Measurements from ENCODE around the gene MYL10.

DNA sequence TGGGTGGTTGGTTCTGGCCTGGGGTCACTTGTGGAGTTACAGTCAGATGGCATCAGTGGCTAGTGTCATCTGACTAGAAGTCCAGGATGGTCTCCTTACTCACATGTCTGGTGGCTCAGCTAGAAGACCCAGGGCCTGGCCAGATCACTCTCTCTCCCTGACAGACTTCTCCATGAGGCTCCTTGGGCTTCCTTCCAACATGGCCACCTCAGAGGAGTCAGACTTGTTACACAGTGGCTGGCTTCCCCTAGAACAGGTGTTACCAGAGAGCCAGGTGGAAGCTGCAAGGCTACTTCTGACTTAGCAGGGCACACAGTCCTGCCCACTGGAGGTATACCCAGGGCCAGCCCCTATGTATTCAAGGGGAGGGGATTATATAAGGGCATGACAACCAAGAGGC, 44.2 kb upstream of the MYL10 start:
- TF ChIP-seq, protein P1, sequence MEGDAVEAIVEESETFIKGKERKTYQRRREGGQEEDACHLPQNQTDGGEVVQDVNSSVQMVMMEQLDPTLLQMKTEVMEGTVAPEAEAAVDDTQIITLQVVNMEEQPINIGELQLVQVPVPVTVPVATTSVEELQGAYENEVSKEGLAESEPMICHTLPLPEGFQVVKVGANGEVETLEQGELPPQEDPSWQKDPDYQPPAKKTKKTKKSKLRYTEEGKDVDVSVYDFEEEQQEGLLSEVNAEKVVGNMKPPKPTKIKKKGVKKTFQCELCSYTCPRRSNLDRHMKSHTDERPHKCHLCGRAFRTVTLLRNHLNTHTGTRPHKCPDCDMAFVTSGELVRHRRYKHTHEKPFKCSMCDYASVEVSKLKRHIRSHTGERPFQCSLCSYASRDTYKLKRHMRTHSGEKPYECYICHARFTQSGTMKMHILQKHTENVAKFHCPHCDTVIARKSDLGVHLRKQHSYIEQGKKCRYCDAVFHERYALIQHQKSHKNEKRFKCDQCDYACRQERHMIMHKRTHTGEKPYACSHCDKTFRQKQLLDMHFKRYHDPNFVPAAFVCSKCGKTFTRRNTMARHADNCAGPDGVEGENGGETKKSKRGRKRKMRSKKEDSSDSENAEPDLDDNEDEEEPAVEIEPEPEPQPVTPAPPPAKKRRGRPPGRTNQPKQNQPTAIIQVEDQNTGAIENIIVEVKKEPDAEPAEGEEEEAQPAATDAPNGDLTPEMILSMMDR (IDR thresholded peaks at IDR 0.05): no peak
- TF ChIP-seq POLR2A (IDR thresholded peaks at IDR 0.05): no peak
